Breast epithelium (tissue), 4 donors: ENCODE measurements around the gene ADAMTS2. TPM values are rescaled to one million over a fixed set of nuclear protein-coding genes. Genes with fewer than 3 reads are reported as not detected.

Experiments used
- DNase-seq, 2 donors: peaks; one replicate each; pipeline ENCODE4 v3.0.0-alpha.2; 2019; ENCODE audit warnings: low spot score in 2 of 2
- H3K27ac ChIP-seq, 2 donors: fragments of 200-600 bp; sonication (generic) in 1 of 2; one replicate each; pipeline ENCODE4 v1.5.1; 2016 to 2019; ENCODE audit warnings: mild to moderate bottlenecking in 1 of 2
- H3K27me3 ChIP-seq, 2 donors: fragments of 200-600 bp; sonication (generic) in 1 of 2; one replicate each; pipeline versions ENCODE4 v1.5.1 to v1.6.0; 2017 to 2019; ENCODE audit warnings: control low read depth in 1 of 2, mild to moderate bottlenecking in 1 of 2
- H3K36me3 ChIP-seq: fragments of 200-600 bp; one replicate; pipeline ENCODE4 v1.5.1; 2019
- H3K4me1 ChIP-seq, 2 donors: fragments of 200-600 bp; sonication (generic); one replicate each; pipeline ENCODE4 v1.5.1; 2016 to 2019; ENCODE audit warnings: control low read depth in 1 of 2
- H3K4me3 ChIP-seq, 3 donors: fragments of 200-600 bp; sonication (generic); 1 replicate in 2 of 3; 2 replicates in 1 of 3; pipeline ENCODE4 v1.5.1; 2016 to 2019; ENCODE audit warnings: mild to moderate bottlenecking in 3 of 3, moderate library complexity in 2 of 3
- H3K9me3 ChIP-seq, 2 donors: fragments of 200-600 bp; sonication (generic) in 1 of 2; one replicate each; pipeline ENCODE4 v1.5.1; 2016 to 2019; ENCODE audit warnings: control low read depth in 1 of 2
- POLR2A ChIP-seq: fragments of 450-650 bp; IDR thresholded peaks from one replicate; pipeline ENCODE4 v1.6.1; 2016; ENCODE audit warnings: antibody characterized with exemption, mild to moderate bottlenecking, moderate library complexity
- POLR2AphosphoS5 ChIP-seq, 3 donors: sonication (generic); formaldehyde crosslinking; IDR thresholded peaks; one replicate each; pipeline ENCODE4 v1.6.1; 2017; ENCODE audit warnings: antibody characterized with exemption in 3 of 3
- intact Hi-C: fragments of 100-400 bp; cut with DNase I; formaldehyde crosslinking; loops from one replicate; pipeline ENCODE4 v1.15.1; 2023; ENCODE audit warnings: low total_unique reads
- total RNA-seq, 3 donors: library from RNA; depleted of rRNA; stranded (reverse); fragments of >200 nt; gene quantifications; one replicate each; pipeline ENCODE4 v1.1.0, GENCODE V29; 2016
- TF ChIP-seq, protein P1 (sequence below), 3 donors: fragments of 450-650 bp; IDR thresholded peaks; one replicate each; pipeline ENCODE4 v1.5.1; 2016 to 2017; ENCODE audit warnings: antibody characterized with exemption in 3 of 3, mild to moderate bottlenecking in 3 of 3, moderate library complexity in 3 of 3

Gene ADAMTS2
- total RNA-seq, 3 donors from 2014 or later: 11.3 to 51.8 (median 19.7) TPM

DNA sequence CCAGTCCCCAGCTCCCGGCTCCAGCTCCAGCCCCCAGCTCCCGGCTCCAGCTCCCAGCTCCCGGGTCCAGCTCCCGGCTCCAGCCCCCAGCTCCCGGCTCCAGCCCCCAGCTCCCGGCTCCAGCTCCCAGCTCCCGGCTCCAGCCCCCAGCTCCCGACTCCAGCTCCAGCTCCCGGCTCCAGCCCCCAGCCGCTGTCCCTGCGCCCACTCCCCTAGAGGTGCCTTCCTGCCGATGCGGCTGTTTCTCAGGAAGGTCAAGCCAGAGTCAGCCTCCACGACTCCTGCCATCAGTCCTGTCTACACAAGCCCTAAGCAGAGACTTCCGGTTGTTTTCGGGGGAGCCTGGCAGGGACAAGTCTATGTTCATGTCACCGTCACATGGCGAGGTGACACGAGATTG lies 210.3 kb downstream of the ADAMTS2 start:
- H3K27me3 ChIP-seq: no peaks in the 10 kb centered on the region
- DNase-seq: no peak
- H3K4me3 ChIP-seq: no peak overlapping the region
- H3K36me3 ChIP-seq: no peaks in the 10 kb centered on the region
- no peaks in the 10 kb centered on the region for H3K4me1 ChIP-seq
- no peaks in the 10 kb centered on the region for H3K9me3 ChIP-seq
- TF ChIP-seq POLR2AphosphoS5 (IDR thresholded peaks at IDR 0.05) (no peak), POLR2A (no peak)
- TF ChIP-seq, protein P1, sequence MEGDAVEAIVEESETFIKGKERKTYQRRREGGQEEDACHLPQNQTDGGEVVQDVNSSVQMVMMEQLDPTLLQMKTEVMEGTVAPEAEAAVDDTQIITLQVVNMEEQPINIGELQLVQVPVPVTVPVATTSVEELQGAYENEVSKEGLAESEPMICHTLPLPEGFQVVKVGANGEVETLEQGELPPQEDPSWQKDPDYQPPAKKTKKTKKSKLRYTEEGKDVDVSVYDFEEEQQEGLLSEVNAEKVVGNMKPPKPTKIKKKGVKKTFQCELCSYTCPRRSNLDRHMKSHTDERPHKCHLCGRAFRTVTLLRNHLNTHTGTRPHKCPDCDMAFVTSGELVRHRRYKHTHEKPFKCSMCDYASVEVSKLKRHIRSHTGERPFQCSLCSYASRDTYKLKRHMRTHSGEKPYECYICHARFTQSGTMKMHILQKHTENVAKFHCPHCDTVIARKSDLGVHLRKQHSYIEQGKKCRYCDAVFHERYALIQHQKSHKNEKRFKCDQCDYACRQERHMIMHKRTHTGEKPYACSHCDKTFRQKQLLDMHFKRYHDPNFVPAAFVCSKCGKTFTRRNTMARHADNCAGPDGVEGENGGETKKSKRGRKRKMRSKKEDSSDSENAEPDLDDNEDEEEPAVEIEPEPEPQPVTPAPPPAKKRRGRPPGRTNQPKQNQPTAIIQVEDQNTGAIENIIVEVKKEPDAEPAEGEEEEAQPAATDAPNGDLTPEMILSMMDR (IDR thresholded peaks at IDR 0.05): no peak
- H3K27ac ChIP-seq: no peak overlapping the region
- intact Hi-C loops: loop anchor here (1.0 kb wide), 1 partner anchor 17 kb away; no protein-coding TSS in a partner anchor

DNA sequence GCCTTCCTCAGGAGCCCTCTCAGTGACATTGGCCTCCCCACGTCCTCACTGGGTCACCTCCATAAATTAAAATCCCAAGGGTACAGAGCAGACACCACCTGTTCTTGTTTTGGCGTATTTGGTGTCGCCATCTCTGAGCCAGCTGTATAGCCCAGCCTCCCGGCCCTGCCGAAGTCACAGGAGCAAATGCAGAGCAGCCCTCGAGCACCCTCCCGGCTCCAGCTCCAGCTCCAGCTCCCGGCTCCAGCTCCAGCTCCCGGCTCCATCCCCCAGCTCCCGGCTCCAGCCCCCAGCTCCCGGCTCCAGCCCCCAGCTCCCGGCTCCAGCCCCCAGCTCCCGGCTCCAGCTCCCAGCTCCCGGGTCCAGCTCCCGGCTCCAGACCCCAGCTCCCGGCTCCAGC lies 210.8 kb downstream of the ADAMTS2 start:
- Histone ChIP-seq H3K4me3 (no peak overlapping the region), H3K36me3 (no peaks in the 10 kb centered on the region), H3K9me3 (no peaks in the 10 kb centered on the region), H3K27me3 (no peaks in the 10 kb centered on the region), H3K4me1 (no peaks in the 10 kb centered on the region), H3K27ac (no peak overlapping the region)
- DNase-seq: no peak
- intact Hi-C loops: no loop called here
- TF ChIP-seq POLR2A: no peak
- TF ChIP-seq, protein P1 (IDR thresholded peaks at IDR 0.05): no peak
- no peak for TF ChIP-seq POLR2AphosphoS5 (IDR thresholded peaks at IDR 0.05)

DNA sequence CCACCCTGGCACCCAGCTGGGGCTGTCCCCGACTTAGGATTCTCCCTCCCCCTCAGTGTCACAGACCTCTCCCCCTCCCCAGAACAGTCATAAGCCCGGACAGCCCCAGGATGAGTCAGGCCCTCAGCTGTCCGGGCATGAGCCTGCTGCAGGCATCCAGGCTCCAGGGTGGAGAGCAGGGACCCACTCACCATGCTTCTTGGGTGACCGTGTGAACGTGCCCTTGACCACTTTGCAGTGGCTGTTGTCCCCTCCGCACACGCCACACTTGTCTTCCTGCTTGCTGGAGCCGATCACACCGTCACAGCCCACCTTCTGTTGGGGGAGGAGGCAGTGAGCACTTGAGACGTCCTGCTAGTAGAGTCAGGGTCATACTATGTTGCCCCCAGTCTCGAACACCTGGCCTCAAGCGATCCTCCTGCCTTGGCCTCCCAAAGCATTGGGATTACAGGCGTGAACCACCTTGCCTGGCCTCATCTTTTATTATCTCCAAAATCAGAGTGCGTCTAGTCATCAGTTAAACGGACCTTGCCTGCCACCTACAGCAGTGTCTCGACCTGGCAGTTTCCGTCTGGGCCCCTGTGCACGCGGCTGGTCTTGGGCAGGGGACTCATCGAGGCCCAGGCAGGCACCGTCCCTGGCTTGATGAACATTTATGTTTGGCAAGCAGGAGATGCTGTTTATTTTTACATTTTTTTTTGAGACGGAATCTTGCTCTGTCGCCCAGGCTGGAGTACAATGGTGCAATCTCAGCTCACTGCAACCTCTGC lies 212.5 kb downstream of the ADAMTS2 start:
- Histone ChIP-seq H3K9me3 (no peaks in the 10 kb centered on the region), H3K27ac (no peak overlapping the region), H3K36me3 (no peaks in the 10 kb centered on the region), H3K4me1 (no peaks in the 10 kb centered on the region), H3K27me3 (no peaks in the 10 kb centered on the region), H3K4me3 (no peak overlapping the region)
- no peak for DNase-seq
- intact Hi-C loops: no loop called here
- TF ChIP-seq POLR2A (no peak), POLR2AphosphoS5 (IDR thresholded peaks at IDR 0.05) (no peak)
- TF ChIP-seq, protein P1 (IDR thresholded peaks at IDR 0.05): no peak

DNA sequence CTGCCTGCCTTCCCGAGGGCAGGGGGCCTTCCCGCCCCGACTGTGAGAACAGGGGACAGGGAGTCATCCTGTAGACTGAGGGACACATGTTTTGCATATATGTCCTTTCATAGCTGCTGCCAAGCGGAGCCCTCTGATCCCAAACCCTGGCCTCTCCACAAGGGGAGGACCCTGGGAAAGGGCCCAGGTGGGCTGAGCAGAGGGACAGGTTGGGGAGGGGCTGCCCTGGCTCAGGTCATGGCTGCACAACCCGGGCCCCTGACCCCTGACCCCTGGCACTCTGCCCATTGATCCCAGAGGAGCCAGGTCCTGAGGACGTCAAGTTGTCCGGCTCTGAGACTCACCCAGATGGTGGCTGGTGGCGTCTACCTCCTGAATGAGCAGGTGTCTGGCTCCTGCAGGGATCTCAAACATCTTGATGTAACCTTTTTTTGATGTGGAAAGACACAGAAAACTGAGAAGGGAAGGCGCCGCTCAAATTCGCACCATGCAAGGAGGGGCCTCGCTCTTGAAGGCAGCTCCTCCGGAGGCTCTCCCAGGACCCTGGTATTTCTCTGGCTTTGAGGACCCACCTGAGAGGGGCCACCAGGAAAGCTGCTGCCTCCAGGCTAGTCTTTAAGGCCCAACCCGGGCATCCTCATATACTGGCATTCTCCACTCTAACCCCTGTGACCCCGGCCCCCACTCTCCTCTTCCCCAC lies 213.2 kb downstream of the ADAMTS2 start:
- intact Hi-C loops: no loop called here
- H3K4me1 ChIP-seq: no peaks in the 10 kb centered on the region
- H3K4me3 ChIP-seq: no peak overlapping the region
- H3K36me3 ChIP-seq: no peaks in the 10 kb centered on the region
- no peaks in the 10 kb centered on the region for H3K9me3 ChIP-seq
- DNase-seq: no peak
- H3K27ac ChIP-seq: no peak overlapping the region
- no peaks in the 10 kb centered on the region for H3K27me3 ChIP-seq
- TF ChIP-seq, protein P1 (IDR thresholded peaks at IDR 0.05): no peak
- TF ChIP-seq POLR2AphosphoS5 (IDR thresholded peaks at IDR 0.05) (no peak), POLR2A (no peak)

DNA sequence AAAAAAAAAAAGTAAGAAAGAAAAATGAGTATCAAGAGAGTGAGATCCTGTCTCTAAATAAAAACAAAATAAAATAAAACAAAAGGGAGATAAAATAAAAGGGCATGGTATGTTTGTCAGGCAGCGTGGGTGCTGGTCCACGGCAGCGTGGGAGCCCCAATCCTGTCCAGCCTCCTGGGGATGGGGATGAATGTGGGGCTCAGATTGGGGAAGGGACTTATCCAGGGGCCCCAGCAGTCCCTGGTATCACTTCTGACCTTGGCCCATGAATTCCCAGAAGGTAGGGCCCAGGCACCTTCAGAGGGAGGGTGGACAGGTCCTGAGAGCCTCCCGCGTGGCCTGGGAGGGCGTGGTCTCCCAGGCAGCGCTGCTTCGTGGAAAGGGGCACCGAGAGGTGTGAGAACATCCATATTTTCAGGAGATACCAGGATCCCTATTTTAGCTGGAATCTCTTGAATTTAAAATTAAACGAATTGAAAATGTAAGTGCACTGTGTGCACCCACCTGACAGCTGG lies 213.9 kb downstream of the ADAMTS2 start:
- Histone ChIP-seq H3K36me3 (no peaks in the 10 kb centered on the region), H3K4me1 (no peaks in the 10 kb centered on the region), H3K4me3 (no peak overlapping the region), H3K27ac (no peak overlapping the region), H3K27me3 (no peaks in the 10 kb centered on the region), H3K9me3 (no peaks in the 10 kb centered on the region)
- intact Hi-C loops: no loop called here
- no peak for DNase-seq
- no peak for TF ChIP-seq POLR2AphosphoS5 (IDR thresholded peaks at IDR 0.05)
- TF ChIP-seq POLR2A: no peak
- TF ChIP-seq, protein P1 (IDR thresholded peaks at IDR 0.05): no peak
